Epithelial cell of proximal tubule (primary cell): ENCODE results near the gene SLC40A1. TPM values are rescaled to one million over a fixed set of nuclear protein-coding genes. Genes with fewer than 3 reads are reported as not detected.

Source experiments
- DNase-seq: peaks from one replicate; pipeline ENCODE4 v3.0.0-alpha.2; 2011; ENCODE audit warnings: low read depth
- H3K4me3 ChIP-seq: 2 replicates; pipeline ENCODE4 v1.5.1; 2011; ENCODE audit warnings: low read depth, mild to moderate bottlenecking, low read length
- total RNA-seq: library from RNA; depleted of rRNA; stranded (reverse); fragments of >200 nt; gene quantifications from 2 replicates; pipeline ENCODE4 v1.2.3, GENCODE V29; 2015
- TF ChIP-seq, protein P1 (sequence below): conservative IDR thresholded peaks from 2 replicates; pipeline ENCODE4 v1.5.1; 2012; ENCODE audit warnings: low read depth, mild to moderate bottlenecking, low read length

Gene SLC40A1
- total RNA-seq, 1 donor from 2014 or later, result 5.8 TPM

DNA sequence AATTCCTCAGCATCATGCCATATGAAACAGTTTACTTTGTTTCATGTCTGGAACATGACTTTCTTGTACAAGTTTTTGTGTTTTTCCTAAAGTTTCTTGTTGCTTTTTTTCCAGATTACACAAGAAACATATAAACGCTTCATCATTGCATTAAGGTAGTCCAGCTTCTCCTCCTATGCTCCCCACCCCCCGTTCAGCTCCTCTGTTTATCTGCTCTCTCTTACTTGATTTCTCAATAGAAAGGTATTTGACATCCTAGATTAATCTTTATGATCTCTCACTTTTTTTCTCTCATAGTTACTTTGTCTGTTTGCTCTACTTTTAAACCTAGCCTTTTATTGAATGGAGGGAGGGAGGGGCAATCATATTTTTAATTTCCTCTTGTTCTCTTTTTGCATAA lies 25.4 kb downstream of the SLC40A1 start:
- H3K4me3 ChIP-seq, result no peak overlapping the region

DNA sequence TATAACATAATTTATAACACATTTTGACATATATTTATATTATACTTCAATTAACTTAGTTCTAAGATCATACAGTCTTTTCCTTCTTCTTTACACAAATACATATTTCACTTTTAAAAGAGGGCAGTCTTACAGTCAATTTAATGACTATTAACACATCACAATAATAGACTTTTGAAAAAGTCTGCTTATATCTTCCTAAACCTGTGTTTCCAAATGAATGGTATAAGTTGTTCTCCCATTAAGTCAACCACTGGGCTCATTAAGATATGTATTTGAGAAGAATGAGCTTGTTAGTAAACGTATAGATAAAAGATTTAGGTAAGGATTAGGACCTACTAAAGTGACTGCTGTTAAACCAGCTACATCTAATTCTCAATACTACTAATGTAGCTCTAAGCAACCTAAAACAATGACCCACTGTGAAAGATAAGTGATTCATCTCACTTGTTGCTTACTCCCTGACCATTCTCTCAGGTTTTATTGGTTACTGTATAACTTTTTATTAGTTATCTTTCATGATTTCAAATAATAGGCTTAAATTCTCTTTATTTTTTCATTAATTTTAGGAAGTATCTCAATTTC lies 27.0 kb downstream of the SLC40A1 start:
- DNase-seq, result no peak
- TF ChIP-seq, protein P1, sequence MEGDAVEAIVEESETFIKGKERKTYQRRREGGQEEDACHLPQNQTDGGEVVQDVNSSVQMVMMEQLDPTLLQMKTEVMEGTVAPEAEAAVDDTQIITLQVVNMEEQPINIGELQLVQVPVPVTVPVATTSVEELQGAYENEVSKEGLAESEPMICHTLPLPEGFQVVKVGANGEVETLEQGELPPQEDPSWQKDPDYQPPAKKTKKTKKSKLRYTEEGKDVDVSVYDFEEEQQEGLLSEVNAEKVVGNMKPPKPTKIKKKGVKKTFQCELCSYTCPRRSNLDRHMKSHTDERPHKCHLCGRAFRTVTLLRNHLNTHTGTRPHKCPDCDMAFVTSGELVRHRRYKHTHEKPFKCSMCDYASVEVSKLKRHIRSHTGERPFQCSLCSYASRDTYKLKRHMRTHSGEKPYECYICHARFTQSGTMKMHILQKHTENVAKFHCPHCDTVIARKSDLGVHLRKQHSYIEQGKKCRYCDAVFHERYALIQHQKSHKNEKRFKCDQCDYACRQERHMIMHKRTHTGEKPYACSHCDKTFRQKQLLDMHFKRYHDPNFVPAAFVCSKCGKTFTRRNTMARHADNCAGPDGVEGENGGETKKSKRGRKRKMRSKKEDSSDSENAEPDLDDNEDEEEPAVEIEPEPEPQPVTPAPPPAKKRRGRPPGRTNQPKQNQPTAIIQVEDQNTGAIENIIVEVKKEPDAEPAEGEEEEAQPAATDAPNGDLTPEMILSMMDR, result no peak
- no peak overlapping the region for H3K4me3 ChIP-seq

More for the DNA sequence above, 25.4 kb downstream of the SLC40A1 start:
- no peak for DNase-seq
- TF ChIP-seq, protein P1, result no peak

DNA sequence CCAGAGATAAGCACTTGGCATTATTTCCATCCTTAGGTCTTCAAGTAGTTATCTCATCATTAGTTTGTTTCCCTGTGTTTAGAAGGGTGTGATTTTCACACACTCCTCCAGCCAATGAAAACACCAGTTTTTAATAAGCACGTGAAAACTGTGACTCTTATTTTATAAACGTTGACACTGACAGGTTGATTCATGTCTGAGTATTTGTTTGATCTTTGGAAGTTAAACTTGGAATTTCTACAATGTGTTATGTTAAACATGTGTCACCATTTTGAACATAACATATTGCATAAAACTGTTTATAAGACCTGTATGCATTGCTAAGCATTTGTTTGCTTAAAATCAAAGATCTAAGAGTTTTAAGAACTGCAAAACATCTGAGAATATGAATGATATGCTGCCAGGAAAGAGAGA lies 27.6 kb downstream of the SLC40A1 start:
- DNase-seq, result no peak
- TF ChIP-seq, protein P1, result no peak
- H3K4me3 ChIP-seq, result no peak overlapping the region

DNA sequence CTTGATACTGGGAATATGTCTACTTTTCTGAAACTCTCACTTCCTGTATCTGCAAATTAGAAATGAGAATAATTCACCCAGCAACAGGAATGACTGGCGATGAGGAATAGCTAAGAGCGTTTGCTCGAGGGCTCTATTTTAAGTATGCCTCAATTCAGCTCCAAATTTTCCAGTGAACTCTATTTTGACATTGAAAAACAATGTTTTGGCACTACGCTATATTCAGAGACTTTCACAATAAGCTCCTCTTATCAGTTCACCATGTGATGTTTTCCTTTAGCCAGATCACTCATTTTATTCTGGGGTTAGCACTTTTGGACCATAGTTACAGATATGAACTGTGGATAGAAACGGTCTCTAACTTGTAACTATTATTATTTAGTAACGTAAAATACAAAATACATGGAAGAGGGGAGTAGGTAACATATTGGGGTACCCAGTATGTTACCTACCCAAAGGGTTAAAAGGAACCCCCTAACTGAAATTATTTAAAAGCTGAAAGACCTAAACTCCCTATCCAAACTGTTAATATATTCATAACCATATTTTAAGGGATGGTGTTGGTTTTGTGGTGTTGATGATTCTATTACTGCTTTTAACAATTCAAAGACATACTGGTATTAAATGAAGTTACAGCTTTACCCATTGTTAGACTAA lies 28.1 kb downstream of the SLC40A1 start:
- TF ChIP-seq, protein P1, result no peak
- no peak overlapping the region for H3K4me3 ChIP-seq
- no peak for DNase-seq

DNA sequence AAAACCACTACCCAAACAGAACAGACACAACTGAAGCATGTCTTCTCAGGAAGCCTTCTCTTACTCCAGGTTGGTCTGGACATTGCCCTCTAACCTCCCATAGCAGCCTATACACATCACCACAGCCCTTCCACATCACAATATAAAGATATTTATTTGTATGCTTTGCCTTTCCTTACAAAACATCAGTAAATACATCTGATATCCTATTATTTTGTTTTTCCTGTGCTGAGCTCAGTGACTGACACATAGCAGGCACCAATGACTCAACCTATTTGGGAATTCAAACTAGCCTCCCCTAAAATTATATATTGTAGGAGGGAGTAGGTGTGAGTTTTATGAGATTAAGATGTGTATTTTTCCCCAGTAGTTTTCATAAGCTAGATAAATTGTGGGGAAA lies 28.8 kb downstream of the SLC40A1 start:
- no peak overlapping the region for H3K4me3 ChIP-seq
- DNase-seq, result no peak
- TF ChIP-seq, protein P1, result no peak

DNA sequence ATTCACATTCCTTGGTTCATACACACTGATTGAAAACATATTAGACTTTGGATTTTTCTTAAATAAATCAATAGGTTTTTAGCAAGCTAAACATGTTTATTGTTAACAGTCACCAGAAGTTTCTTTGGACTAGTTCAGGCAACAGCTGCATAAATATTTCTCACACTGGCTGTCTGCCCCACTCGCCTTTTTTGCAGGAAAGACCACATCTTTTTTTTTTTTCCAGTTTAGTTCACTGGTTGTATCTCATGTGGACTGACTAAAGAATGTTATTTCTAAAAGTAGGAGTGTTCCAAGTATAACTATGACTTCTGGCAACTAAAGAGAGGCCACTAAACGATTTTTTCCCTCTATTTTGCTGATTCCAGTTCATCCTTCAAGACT lies 31.1 kb downstream of the SLC40A1 start:
- TF ChIP-seq, protein P1, result no peak
- H3K4me3 ChIP-seq, result no peak overlapping the region
- DNase-seq, result no peak

DNA sequence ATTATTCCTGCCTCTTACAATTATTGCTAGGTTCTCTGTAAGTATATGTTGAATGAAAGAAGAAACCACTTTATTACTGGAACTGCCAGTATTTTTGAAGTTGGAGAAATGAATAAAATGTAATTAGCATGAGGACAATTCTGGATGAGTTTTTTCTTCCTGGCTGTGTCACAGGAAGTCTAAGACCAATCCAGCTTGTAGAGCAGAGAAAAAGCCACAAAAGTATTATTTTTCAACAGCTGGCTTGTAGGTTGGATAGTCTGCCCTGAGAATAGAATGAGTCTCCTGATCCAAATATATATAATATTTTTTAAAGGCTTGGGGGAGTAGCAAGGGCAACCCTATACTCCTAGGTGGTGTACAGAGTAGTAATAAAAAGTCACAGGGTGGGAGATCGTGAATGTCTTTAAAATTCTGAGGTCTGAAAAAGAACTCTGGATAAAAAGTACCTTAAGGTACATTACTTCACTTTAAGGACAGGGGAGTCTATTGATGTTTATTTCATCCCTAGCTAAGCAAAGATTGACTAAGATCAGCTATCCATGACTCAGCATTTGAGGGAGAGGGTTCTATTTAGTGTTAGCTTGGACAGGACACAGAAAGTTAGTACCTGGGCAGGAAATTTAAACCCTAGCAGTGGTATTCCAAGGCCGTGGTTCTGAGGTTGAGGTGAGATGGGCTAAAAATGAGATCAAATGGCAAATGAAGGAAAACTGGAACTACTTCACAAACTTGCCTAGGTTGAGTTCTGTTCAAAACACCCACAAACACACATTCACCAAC lies 31.7 kb downstream of the SLC40A1 start:
- TF ChIP-seq, protein P1, result no peak
- H3K4me3 ChIP-seq, result no peak overlapping the region

More for the DNA sequence above, 31.7 kb downstream of the SLC40A1 start:
- no peak for DNase-seq
